SKM-1 treated with dmso at 0.1 percent for 144 hours (cell line): ENCODE measurements around the gene RICTOR.
"Not testable (repeated sequence)": the region's sequence is repeated elsewhere in the genome, so short reads cannot be mapped to it uniquely, and the experiment has no call there.

Experiments
- DNase-seq: peaks from one replicate; lab custom pipeline; 2025; ENCODE audit not compliant: unreplicated experiment; lab: John Stamatoyannopoulos, UW

RICTOR gene

GRCh38 chr5:39014561-39014960 is 59.6 kb downstream of the RICTOR start:
- DNase-seq, result no peak

- DNase-seq, result no peak
Observed at GRCh38 chr5:39013938-39014337, 60.3 kb downstream of the RICTOR start.

- DNase-seq, result not testable (repeated sequence)
Observed at GRCh38 chr5:39010958-39011357, 63.2 kb downstream of the RICTOR start.

GRCh38 chr5:39009981-39010380 is 64.2 kb downstream of the RICTOR start:
- no peak for DNase-seq

- DNase-seq, result no peak
Observed at GRCh38 chr5:39009280-39009679, 64.9 kb downstream of the RICTOR start.

GRCh38 chr5:39006650-39007049 is 67.5 kb downstream of the RICTOR start:
- DNase-seq, result no peak

- DNase-seq, result no peak
Observed at GRCh38 chr5:39005566-39006232, 68.5 kb downstream of the RICTOR start.

GRCh38 chr5:39001683-39002082 is 72.5 kb downstream of the RICTOR start:
- no peak for DNase-seq

GRCh38 chr5:38999037-38999436 is 75.2 kb downstream of the RICTOR start:
- DNase-seq, result no peak

GRCh38 chr5:38997591-38997990 is 76.6 kb downstream of the RICTOR start:
- DNase-seq, result no peak

GRCh38 chr5:38996123-38996522 is 78.1 kb downstream of the RICTOR start:
- no peak for DNase-seq

GRCh38 chr5:38994324-38994927 is 79.8 kb downstream of the RICTOR start:
- DNase-seq, result no peak

GRCh38 chr5:38989974-38990719 is 84.1 kb downstream of the RICTOR start:
- DNase-seq, result not testable (repeated sequence)

- DNase-seq, result no peak
Observed at GRCh38 chr5:38985909-38986452, 88.2 kb downstream of the RICTOR start.

GRCh38 chr5:38979535-38979934 is 94.7 kb downstream of the RICTOR start:
- no peak for DNase-seq

- no peak for DNase-seq
Observed at GRCh38 chr5:38978036-38978435, 96.2 kb downstream of the RICTOR start.

GRCh38 chr5:38968665-38969064 is 105.5 kb downstream of the RICTOR start:
- no peak for DNase-seq

GRCh38 chr5:38961691-38962090 is 112.5 kb downstream of the RICTOR start:
- no peak for DNase-seq

GRCh38 chr5:38953426-38954012 is 120.7 kb downstream of the RICTOR start:
- no peak for DNase-seq

- no peak for DNase-seq
Observed at GRCh38 chr5:38948501-38948900, 125.7 kb downstream of the RICTOR start.

- DNase-seq, result no peak
Observed at GRCh38 chr5:38944282-38944681, 129.9 kb downstream of the RICTOR start.

- DNase-seq, result no peak
Observed at GRCh38 chr5:38941912-38942311, 132.3 kb downstream of the RICTOR start.
